ENCODE measurements around the gene EEF1AKMT4.

GRCh38 chr3:184255291-184256039 lies 6.0 kb downstream of the EEF1AKMT4 start:
- TF ChIP-seq CTCF (IDR thresholded peaks at IDR 0.05): no peak
- TF ChIP-seq EP300 (IDR thresholded peaks at IDR 0.05): no peak
- no peak for TF ChIP-seq POLR2A (IDR thresholded peaks at IDR 0.05; ENCODE audit: low read depth)
